Endodermal cell (in vitro differentiated cells): ENCODE measurements around the gene MAML2. TPM values are rescaled to one million over a fixed set of nuclear protein-coding genes. Genes with fewer than 3 reads are reported as not detected.

Source experiments
- DNase-seq: peaks from one replicate; pipeline ENCODE4 v3.0.0-alpha.2; 2017
- H3K27ac ChIP-seq: 2 replicates; pipeline ENCODE4 v1.5.1; 2013; ENCODE audit warnings: mild to moderate bottlenecking, low read depth, low read length, moderate library complexity
- H3K27me3 ChIP-seq: 2 replicates; pipeline ENCODE4 v1.6.1; 2013; ENCODE audit warnings: mild to moderate bottlenecking, low read length, moderate library complexity; ENCODE audit not compliant: insufficient read depth, control insufficient read depth, poor library complexity, severe bottlenecking
- H3K36me3 ChIP-seq: 2 replicates; pipeline ENCODE4 v1.7.0; 2013; ENCODE audit warnings: mild to moderate bottlenecking, low read length, moderate library complexity; ENCODE audit not compliant: control insufficient read depth, insufficient read depth
- H3K4me1 ChIP-seq: one replicate; pipeline ENCODE4 v1.7.0; 2013; ENCODE audit warnings: low read length; ENCODE audit not compliant: control insufficient read depth, insufficient read depth
- H3K4me3 ChIP-seq: 2 replicates; pipeline ENCODE4 v1.5.1; 2013; ENCODE audit warnings: mild to moderate bottlenecking, low read length, moderate library complexity
- H3K9ac ChIP-seq: 2 replicates; pipeline ENCODE4 v1.6.1; 2013; ENCODE audit warnings: mild to moderate bottlenecking, low read length, moderate library complexity; ENCODE audit not compliant: poor library complexity, severe bottlenecking; ENCODE audit errors: extremely low read depth
- H3K9me3 ChIP-seq: 2 replicates; pipeline ENCODE4 v1.6.1; 2013; ENCODE audit warnings: mild to moderate bottlenecking, low read length, moderate library complexity; ENCODE audit not compliant: control insufficient read depth
- H3K27ac Mint-ChIP-seq: 2 replicates; pipeline ENCODE4 v1.8.0; 2020; ENCODE audit warnings: mixed read lengths
- H3K27me3 Mint-ChIP-seq: 2 replicates; pipeline ENCODE4 v1.8.0; 2021; ENCODE audit warnings: mild to moderate bottlenecking, mixed read lengths; ENCODE audit not compliant: insufficient read depth
- H3K36me3 Mint-ChIP-seq: 2 replicates; pipeline ENCODE4 v1.8.0; 2020; ENCODE audit warnings: low read depth, mixed read lengths
- H3K4me1 Mint-ChIP-seq: 2 replicates; pipeline ENCODE4 v1.8.0; 2020; ENCODE audit warnings: mixed read lengths
- H3K4me3 Mint-ChIP-seq: 2 replicates; pipeline ENCODE4 v1.8.0; 2020; ENCODE audit warnings: mild to moderate bottlenecking, moderate library complexity, mixed read lengths
- H3K9me3 Mint-ChIP-seq: 2 replicates; pipeline ENCODE4 v1.8.0; 2020; ENCODE audit warnings: mild to moderate bottlenecking, mixed read lengths
- CTCF ChIP-seq: fragments of 200-600 bp; sonication (generic); conservative IDR thresholded peaks from 2 replicates; pipeline ENCODE4 v1.5.0; 2021; ENCODE audit warnings: antibody characterized with exemption, mild to moderate bottlenecking
- whole genome bisulfite sequencing, 2 experiments: methylation state at CpG; one replicate each; pipeline versions ENCODE4 v1.1.5 to v1.1.7; 2013; ENCODE audit warnings: missing lambda C conversion rate in 2 of 2, mixed read lengths in 1 of 2; ENCODE audit not compliant: insufficient coverage in 1 of 2, insufficient read length in 1 of 2; 5-methylcytosine and 5-hydroxymethylcytosine counted together
- total RNA-seq, 2 donors: library from RNA; stranded (reverse); fragmentation: NEBNext Ultra II Directional in 1 of 2; extraction: Animal tissue kit (Norgen Biotek cat#: 25700) in 1 of 2; gene quantifications; 2 replicates in 1 of 2; 3 replicates in 1 of 2; pipeline ENCODE4 v1.2.1, GENCODE V29; 2021

Gene MAML2
- total RNA-seq, 2 donors from 2014 or later = 6.6 to 8.0 TPM

DNA sequence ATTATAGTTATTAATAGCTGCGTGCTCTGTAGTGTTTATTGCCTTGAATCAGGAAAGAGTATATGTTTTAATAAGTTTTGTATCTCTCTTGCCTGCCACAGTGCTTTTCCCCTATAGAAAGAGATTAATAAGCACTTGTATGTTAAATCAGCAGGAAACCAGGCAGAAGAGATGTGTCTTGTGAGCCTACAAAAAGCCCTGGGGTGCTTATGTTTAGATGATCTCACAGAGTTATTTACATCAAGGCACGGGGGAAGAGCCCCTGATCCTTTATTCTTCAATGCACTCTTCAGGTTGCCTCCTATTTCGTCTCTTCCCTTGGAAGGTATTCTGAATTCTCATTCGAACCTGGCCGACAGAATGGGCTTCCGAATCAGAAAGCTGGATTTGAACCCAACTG lies 183.0 kb downstream of the MAML2 start:
- H3K27me3 Mint-ChIP-seq = no peaks in the 10 kb centered on the region
- no peak overlapping the region for H3K4me3 Mint-ChIP-seq
- TF ChIP-seq CTCF = no peak
- H3K27me3 ChIP-seq = no peaks in the 10 kb centered on the region
- H3K4me1 Mint-ChIP-seq = peaks cover 48% of the 10 kb centered on the region
- no peak overlapping the region for H3K9ac ChIP-seq
- H3K4me1 ChIP-seq = peaks cover 7% of the 10 kb centered on the region
- no peaks in the 10 kb centered on the region for H3K36me3 Mint-ChIP-seq
- no peaks in the 10 kb centered on the region for H3K9me3 Mint-ChIP-seq
- DNase-seq = no peak
- H3K27ac Mint-ChIP-seq = no peak overlapping the region
- 58 to 67% methylated on average over 4 to 6 of the region's 6 CpGs for WGBS, 2 experiments
- H3K27ac ChIP-seq = no peak overlapping the region
- no peaks in the 10 kb centered on the region for H3K9me3 ChIP-seq
- no peak overlapping the region for H3K4me3 ChIP-seq
- H3K36me3 ChIP-seq = no peaks in the 10 kb centered on the region

- Mint-ChIP-seq H3K27me3 (no peaks in the 10 kb centered on the region), H3K9me3 (no peaks in the 10 kb centered on the region), H3K27ac (no peak overlapping the region), H3K4me3 (no peak overlapping the region), H3K4me1 (peaks cover 54% of the 10 kb centered on the region), H3K36me3 (no peaks in the 10 kb centered on the region)
- no peak for TF ChIP-seq CTCF
- Histone ChIP-seq H3K4me1 (peaks cover 12% of the 10 kb centered on the region), H3K4me3 (no peak overlapping the region), H3K27me3 (no peaks in the 10 kb centered on the region), H3K36me3 (no peaks in the 10 kb centered on the region), H3K9me3 (no peaks in the 10 kb centered on the region), H3K9ac (no peak overlapping the region), H3K27ac (no peak overlapping the region)
- WGBS, 2 experiments = 93 to 100% methylated on average over 1 of the region's 1 CpG
- DNase-seq = no peak
These were observed 184.9 kb downstream of the MAML2 start for GRCh38 chr11:96158126-96158525.

DNA sequence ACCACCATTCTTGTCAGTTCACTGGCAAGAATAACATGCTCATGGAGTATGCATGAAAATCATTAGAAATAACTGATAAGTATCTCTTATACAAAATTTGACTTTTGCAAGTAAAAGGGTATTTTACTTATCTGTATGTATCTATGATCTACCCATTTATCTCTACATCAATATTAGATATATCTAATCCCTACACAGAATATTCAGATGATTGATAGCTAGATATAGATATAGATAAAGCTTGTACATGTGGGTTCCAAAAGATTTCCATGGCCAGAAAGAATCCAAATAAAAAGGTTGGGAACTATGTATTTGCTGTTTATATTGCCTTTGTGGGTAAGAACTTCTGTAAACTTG lies 185.5 kb downstream of the MAML2 start:
- H3K4me3 ChIP-seq = no peak overlapping the region
- no peak overlapping the region for H3K9ac ChIP-seq
- H3K9me3 ChIP-seq = no peaks in the 10 kb centered on the region
- Mint-ChIP-seq H3K4me1 (peaks cover 58% of the 10 kb centered on the region), H3K27me3 (no peaks in the 10 kb centered on the region), H3K9me3 (no peaks in the 10 kb centered on the region), H3K36me3 (no peaks in the 10 kb centered on the region), H3K4me3 (no peak overlapping the region), H3K27ac (no peak overlapping the region)
- H3K27me3 ChIP-seq = no peaks in the 10 kb centered on the region
- peaks cover 12% of the 10 kb centered on the region for H3K4me1 ChIP-seq
- no peak for TF ChIP-seq CTCF
- H3K27ac ChIP-seq = no peak overlapping the region
- H3K36me3 ChIP-seq = no peaks in the 10 kb centered on the region
- DNase-seq = no peak
